ENCODE measurements around the gene NLRP2B.

- TF ChIP-seq, protein P1, sequence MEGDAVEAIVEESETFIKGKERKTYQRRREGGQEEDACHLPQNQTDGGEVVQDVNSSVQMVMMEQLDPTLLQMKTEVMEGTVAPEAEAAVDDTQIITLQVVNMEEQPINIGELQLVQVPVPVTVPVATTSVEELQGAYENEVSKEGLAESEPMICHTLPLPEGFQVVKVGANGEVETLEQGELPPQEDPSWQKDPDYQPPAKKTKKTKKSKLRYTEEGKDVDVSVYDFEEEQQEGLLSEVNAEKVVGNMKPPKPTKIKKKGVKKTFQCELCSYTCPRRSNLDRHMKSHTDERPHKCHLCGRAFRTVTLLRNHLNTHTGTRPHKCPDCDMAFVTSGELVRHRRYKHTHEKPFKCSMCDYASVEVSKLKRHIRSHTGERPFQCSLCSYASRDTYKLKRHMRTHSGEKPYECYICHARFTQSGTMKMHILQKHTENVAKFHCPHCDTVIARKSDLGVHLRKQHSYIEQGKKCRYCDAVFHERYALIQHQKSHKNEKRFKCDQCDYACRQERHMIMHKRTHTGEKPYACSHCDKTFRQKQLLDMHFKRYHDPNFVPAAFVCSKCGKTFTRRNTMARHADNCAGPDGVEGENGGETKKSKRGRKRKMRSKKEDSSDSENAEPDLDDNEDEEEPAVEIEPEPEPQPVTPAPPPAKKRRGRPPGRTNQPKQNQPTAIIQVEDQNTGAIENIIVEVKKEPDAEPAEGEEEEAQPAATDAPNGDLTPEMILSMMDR (IDR thresholded peaks at IDR 0.05; ENCODE audit: control extremely low read depth in 1 of 3, insufficient read depth in 1 of 3, low read depth in 1 of 3, low read length in 3 of 3), result no peak
- TF ChIP-seq EP300 (IDR thresholded peaks at IDR 0.05; ENCODE audit: borderline replicate concordance in 1 of 2, low read depth in 2 of 2, low read length in 2 of 2), result no peak
- no peak for TF ChIP-seq CEBPB (IDR thresholded peaks at IDR 0.05; ENCODE audit: low read depth, low read length)
- no peak for TF ChIP-seq EZH2 (IDR thresholded peaks at IDR 0.05; ENCODE audit: low read depth, low read length, severe bottlenecking)
- no peak for TF ChIP-seq POLR2A (IDR thresholded peaks at IDR 0.05; ENCODE audit: control extremely low read depth in 1 of 2, low read depth in 2 of 2, low read length in 2 of 2)
- TF ChIP-seq BACH1 (IDR thresholded peaks at IDR 0.05; ENCODE audit: low read length), result no peak
- TF ChIP-seq TCF12 (IDR thresholded peaks at IDR 0.05; ENCODE audit: low read depth, low read length), result no peak
- TF ChIP-seq JUN (IDR thresholded peaks at IDR 0.05; ENCODE audit: low read depth, low read length), result no peak
- TF ChIP-seq USF2 (IDR thresholded peaks at IDR 0.05; ENCODE audit: low read length), result no peak
Measured at GRCh38 chrX:57655065-57655464, 25.0 kb downstream of the NLRP2B start.

All from H1 (cell line).